CD4-positive, alpha-beta T cell (primary cell): Measurements from ENCODE around the gene DLX5. TPM values are rescaled to one million over a fixed set of nuclear protein-coding genes. Genes with fewer than 3 reads are reported as not detected.

ENCODE experiments used
- ATAC-seq: fragments of 200-7000 bp; cut with Tn5 transposase; one replicate; pipeline ENCODE4 v1.10.0; 2022; ENCODE audit warnings: mild to moderate bottlenecking; ENCODE audit not compliant: poor library complexity
- CTCF ChIA-PET: fragments of 350-600 bp; sonication (Branson Sonifier 250); formaldehyde crosslinking; loops from one replicate; lab custom pipeline; 2021; ENCODE audit warnings: antibody characterized with exemption, inconsistent platforms; lab: Charles Lee
- POLR2A ChIA-PET: fragments of 350-600 bp; sonication (Branson Sonifier 250); formaldehyde crosslinking; loops from one replicate; lab custom pipeline; 2021; ENCODE audit warnings: antibody characterized with exemption, inconsistent platforms; lab: Charles Lee
- DNase-seq, 14 experiments: peaks; one replicate each; pipeline ENCODE4 v3.0.0-alpha.2; 2013 to 2020; ENCODE audit warnings: mixed read lengths in 2 of 14
- H3K27ac ChIP-seq, 2 donors: one replicate each; pipeline versions ENCODE4 v1.5.1 to v1.7.0; 2013; ENCODE audit warnings: low read length in 2 of 2, low read depth in 1 of 2, mild to moderate bottlenecking in 1 of 2
- H3K27me3 ChIP-seq, 2 experiments: 1 replicate in 1 of 2; 2 replicates in 1 of 2; pipeline versions ENCODE4 v1.6.1 to v1.7.0; 2013; ENCODE audit warnings: low read length in 2 of 2, control low read depth in 1 of 2, mild to moderate bottlenecking in 1 of 2, moderate library complexity in 1 of 2; ENCODE audit not compliant: insufficient read depth in 2 of 2, control insufficient read depth in 1 of 2
- H3K36me3 ChIP-seq: one replicate; pipeline ENCODE4 v1.6.1; 2013; ENCODE audit warnings: low read length, control low read depth; ENCODE audit not compliant: insufficient read depth
- H3K4me1 ChIP-seq: one replicate; pipeline ENCODE4 v1.6.1; 2013; ENCODE audit warnings: low read length, control low read depth; ENCODE audit not compliant: insufficient read depth
- H3K4me3 ChIP-seq: one replicate; pipeline ENCODE4 v1.5.1; 2013; ENCODE audit warnings: mild to moderate bottlenecking, low read length, moderate library complexity
- H3K9me3 ChIP-seq, 2 experiments: 1 replicate in 1 of 2; 2 replicates in 1 of 2; pipeline versions ENCODE4 v1.6.1 to v1.7.0; 2013; ENCODE audit warnings: low read length in 2 of 2, mild to moderate bottlenecking in 2 of 2, control low read depth in 1 of 2, moderate library complexity in 1 of 2; ENCODE audit not compliant: control insufficient read depth in 1 of 2, insufficient read depth in 1 of 2
- H3K27ac Mint-ChIP-seq: one replicate; pipeline ENCODE4 v1.8.0; 2020; ENCODE audit warnings: mixed read lengths
- H3K27me3 Mint-ChIP-seq: one replicate; pipeline ENCODE4 v1.8.0; 2021; ENCODE audit warnings: mixed read lengths
- H3K36me3 Mint-ChIP-seq: one replicate; pipeline ENCODE4 v1.8.0; 2021; ENCODE audit warnings: low read depth, mixed read lengths
- H3K4me1 Mint-ChIP-seq: one replicate; pipeline ENCODE4 v1.8.0; 2021; ENCODE audit warnings: low read depth, mixed read lengths
- H3K4me3 Mint-ChIP-seq: one replicate; pipeline ENCODE4 v1.8.0; 2020; ENCODE audit warnings: mild to moderate bottlenecking, mixed read lengths
- H3K9me3 Mint-ChIP-seq: one replicate; pipeline ENCODE4 v1.8.0; 2020; ENCODE audit warnings: mixed read lengths
- intact Hi-C, 2 experiments: fragments of 100-400 bp; cut with DNase I in 1 of 2; cut with micrococcal nuclease in 1 of 2; formaldehyde crosslinking; loops; one replicate each; pipeline versions ENCODE4 v1.15.1 to v1.9.0; 2023 to 2025; cut with DNase I, micrococcal nuclease
- total RNA-seq, 174 experiments: library from RNA in 2 of 174; stranded (reverse) in 2 of 174; gene quantifications; one replicate each; pipeline ENCODE4 v1.2.3 and lab custom pipeline; 2021 to 2026
- TF ChIP-seq, protein P1 (sequence below): fragments of 200-600 bp; IDR thresholded peaks from one replicate; pipeline ENCODE4 v1.8.0; 2022; ENCODE audit warnings: antibody characterized with exemption, mild to moderate bottlenecking

DLX5 gene
- total RNA-seq, 2 experiments from 2014 or later: not detected

DNA sequence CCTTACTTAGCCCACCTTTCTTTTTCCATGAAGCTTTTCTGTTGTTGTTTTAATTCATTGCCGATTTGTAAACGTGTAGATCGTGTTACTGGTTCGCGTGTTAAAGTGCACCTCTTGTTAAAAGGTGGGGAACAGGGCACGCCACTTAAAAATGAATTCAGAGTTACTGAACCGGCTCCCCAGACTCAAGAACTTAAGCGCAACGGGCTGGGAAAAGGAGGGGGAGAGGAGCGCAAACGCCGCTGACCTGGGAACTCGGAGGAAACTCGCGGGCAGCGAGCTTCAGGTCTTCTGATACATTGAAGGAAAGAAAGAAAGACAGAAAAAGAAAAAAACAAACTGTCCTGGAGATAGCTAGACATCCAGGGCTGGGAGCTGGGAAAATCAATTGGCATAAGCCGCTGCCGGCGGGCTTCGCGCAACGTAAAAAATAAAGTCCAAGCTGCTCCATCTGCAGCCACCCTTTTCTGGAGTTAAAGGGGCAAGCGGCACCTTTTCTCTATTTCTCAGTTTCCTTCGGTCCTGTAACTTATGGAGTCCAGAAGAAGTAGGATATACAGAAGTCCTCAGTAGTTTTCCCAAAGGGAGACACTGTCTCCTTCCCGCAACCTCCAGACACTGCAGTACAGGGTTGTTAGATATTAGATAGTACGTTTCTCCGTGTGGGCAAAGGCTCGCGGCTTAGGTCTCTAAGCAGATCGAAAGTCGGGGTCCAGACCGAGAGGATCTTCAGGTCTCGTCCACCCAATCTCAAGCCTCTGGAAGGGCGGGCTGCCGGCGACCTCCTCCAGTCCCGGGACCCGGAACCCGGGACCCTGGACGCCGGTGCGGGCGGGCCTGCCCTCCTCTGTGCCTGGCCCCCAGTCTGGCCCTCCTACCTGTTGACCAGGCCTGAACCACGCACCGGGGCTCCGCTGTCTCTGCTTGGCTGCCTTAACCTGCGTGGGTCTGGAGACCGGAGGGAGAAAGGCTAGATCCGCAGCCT lies 21.1 kb downstream of the DLX5 start:
- H3K9me3 Mint-ChIP-seq: peaks cover 4% of the 10 kb centered on the region
- peaks cover 88 to 91% of the 10 kb centered on the region in 2 experiments for H3K27me3 ChIP-seq
- peaks cover 26% of the 10 kb centered on the region for H3K4me1 Mint-ChIP-seq
- H3K36me3 Mint-ChIP-seq: no peaks in the 10 kb centered on the region
- peaks cover 30% of the 10 kb centered on the region for H3K4me1 ChIP-seq
- H3K27me3 Mint-ChIP-seq: peaks cover 97% of the 10 kb centered on the region
- H3K4me3 ChIP-seq: no peak overlapping the region
- ChIA-PET POLR2A (no interaction called here), CTCF (no interaction called here)
- H3K36me3 ChIP-seq: no peaks in the 10 kb centered on the region
- DNase-seq: no peak
- no peak overlapping the region for H3K27ac ChIP-seq
- no peak for ATAC-seq
- H3K4me3 Mint-ChIP-seq: peak overlapping the region; percentile 16
- H3K27ac Mint-ChIP-seq: no peak overlapping the region
- intact Hi-C loops: no loop called here
- TF ChIP-seq, protein P1, sequence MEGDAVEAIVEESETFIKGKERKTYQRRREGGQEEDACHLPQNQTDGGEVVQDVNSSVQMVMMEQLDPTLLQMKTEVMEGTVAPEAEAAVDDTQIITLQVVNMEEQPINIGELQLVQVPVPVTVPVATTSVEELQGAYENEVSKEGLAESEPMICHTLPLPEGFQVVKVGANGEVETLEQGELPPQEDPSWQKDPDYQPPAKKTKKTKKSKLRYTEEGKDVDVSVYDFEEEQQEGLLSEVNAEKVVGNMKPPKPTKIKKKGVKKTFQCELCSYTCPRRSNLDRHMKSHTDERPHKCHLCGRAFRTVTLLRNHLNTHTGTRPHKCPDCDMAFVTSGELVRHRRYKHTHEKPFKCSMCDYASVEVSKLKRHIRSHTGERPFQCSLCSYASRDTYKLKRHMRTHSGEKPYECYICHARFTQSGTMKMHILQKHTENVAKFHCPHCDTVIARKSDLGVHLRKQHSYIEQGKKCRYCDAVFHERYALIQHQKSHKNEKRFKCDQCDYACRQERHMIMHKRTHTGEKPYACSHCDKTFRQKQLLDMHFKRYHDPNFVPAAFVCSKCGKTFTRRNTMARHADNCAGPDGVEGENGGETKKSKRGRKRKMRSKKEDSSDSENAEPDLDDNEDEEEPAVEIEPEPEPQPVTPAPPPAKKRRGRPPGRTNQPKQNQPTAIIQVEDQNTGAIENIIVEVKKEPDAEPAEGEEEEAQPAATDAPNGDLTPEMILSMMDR: no peak
- H3K9me3 ChIP-seq: peaks cover 0 to 51% of the 10 kb centered on the region in 2 experiments

DNA sequence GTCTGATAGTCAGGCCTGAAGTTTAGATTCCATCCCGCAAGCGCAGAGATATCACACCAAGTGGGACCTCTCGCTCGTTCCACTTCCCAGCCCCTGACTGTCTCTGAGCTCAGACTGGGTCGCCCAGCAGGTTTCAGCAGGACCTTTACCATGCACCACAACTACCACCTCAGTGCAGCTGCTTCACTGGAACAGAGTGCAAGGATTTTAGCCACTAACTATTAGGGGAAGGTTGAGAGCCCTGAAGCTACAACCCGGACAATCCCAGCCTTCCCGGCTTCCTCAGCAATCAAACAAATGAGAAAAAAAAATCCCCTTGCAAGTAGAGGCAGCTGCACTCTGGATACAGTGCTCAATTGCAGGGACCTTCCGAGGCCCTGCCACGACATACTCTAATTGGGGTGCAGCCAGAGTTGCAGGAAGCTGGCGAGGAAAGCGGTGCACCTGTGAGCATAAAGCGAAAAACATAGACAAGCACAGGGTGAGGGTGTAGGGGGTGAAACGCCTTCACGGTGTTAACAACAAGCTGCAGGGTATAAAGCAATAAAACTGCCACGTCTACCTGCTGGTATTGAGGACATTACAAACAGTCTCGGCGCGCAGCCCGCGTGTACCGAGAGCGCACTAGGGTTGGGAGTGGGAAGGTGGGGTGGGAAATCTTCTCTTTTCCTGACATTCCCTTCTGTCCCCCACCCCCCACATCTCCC lies 21.9 kb downstream of the DLX5 start:
- H3K9me3 Mint-ChIP-seq: peaks cover 4% of the 10 kb centered on the region
- no peaks in the 10 kb centered on the region for H3K36me3 Mint-ChIP-seq
- no peak overlapping the region for H3K27ac ChIP-seq
- peaks cover 30% of the 10 kb centered on the region for H3K4me1 ChIP-seq
- H3K27ac Mint-ChIP-seq: no peak overlapping the region
- ATAC-seq (no peak), DNase-seq (no peak)
- ChIA-PET POLR2A (no interaction called here), CTCF (no interaction called here)
- intact Hi-C loops: no loop called here
- peaks cover 88 to 91% of the 10 kb centered on the region in 2 experiments for H3K27me3 ChIP-seq
- peaks cover 97% of the 10 kb centered on the region for H3K27me3 Mint-ChIP-seq
- no peaks in the 10 kb centered on the region for H3K36me3 ChIP-seq
- peaks cover 26% of the 10 kb centered on the region for H3K4me1 Mint-ChIP-seq
- no peak overlapping the region for H3K4me3 ChIP-seq
- peak overlapping the region; percentile 26 for H3K4me3 Mint-ChIP-seq
- peaks cover 0 to 59% of the 10 kb centered on the region in 2 experiments for H3K9me3 ChIP-seq
- TF ChIP-seq, protein P1: no peak

- Histone ChIP-seq H3K4me3 (no peak overlapping the region), H3K27ac (no peak overlapping the region), H3K36me3 (no peaks in the 10 kb centered on the region), H3K27me3 (peaks cover 86 to 91% of the 10 kb centered on the region in 2 experiments), H3K4me1 (peaks cover 25% of the 10 kb centered on the region), H3K9me3 (peaks cover 0 to 60% of the 10 kb centered on the region in 2 experiments)
- CTCF ChIA-PET: no interaction called here
- intact Hi-C loops: no loop called here
- DNase-seq (no peak), ATAC-seq (no peak)
- no peak overlapping the region for H3K27ac Mint-ChIP-seq
- H3K4me3 Mint-ChIP-seq: no peak overlapping the region
- peaks cover 4% of the 10 kb centered on the region for H3K9me3 Mint-ChIP-seq
- POLR2A ChIA-PET: no interaction called here
- H3K4me1 Mint-ChIP-seq: peaks cover 26% of the 10 kb centered on the region
- TF ChIP-seq, protein P1: no peak
- H3K27me3 Mint-ChIP-seq: peaks cover 97% of the 10 kb centered on the region
- no peaks in the 10 kb centered on the region for H3K36me3 Mint-ChIP-seq
These were observed 22.7 kb downstream of the DLX5 start for GRCh38 chr7:97001656-97002554.
